Measurements from ENCODE around the gene MAGI1.

DNA sequence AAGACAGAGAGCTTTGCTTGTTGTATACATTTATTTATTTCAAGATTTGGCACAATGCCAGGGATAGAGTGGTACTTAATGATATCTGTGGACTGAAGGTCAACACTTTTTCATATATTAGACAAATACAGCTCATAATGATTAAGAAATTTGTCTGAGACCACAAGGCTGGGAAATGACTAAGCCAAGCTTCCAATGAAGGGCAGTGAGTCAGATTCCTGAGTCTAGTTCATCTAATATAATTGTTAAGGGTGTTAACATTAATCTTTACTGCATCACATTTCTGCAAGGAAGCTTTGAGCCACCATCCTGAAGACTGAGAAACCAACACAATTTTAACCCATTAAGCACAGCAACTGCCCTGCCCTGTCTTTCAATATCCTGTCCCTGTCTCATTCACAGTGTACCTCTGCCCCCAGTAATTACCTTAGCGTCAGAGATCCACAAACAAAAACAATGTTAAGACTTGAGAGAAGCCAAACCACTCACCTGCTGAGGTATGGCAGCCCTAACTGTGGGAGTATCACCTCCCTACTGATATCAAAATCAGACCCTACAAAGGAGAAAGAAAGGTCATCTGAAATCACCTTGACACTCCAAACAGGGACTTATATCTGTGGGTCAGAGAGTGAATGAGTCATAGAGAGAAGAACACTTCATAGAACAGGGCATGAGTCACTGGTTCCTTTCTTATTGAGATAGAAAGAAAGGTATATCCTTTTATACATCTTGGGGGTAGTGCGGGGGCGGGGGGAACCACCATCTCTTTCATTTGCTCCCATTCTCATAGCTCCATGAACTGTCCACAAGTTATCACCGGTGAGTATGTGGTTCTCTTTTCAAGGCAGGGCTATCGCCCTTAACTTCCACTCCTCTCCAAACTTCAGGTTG, 74.7 kb downstream of the MAGI1 start:
- TF ChIP-seq, protein P1, sequence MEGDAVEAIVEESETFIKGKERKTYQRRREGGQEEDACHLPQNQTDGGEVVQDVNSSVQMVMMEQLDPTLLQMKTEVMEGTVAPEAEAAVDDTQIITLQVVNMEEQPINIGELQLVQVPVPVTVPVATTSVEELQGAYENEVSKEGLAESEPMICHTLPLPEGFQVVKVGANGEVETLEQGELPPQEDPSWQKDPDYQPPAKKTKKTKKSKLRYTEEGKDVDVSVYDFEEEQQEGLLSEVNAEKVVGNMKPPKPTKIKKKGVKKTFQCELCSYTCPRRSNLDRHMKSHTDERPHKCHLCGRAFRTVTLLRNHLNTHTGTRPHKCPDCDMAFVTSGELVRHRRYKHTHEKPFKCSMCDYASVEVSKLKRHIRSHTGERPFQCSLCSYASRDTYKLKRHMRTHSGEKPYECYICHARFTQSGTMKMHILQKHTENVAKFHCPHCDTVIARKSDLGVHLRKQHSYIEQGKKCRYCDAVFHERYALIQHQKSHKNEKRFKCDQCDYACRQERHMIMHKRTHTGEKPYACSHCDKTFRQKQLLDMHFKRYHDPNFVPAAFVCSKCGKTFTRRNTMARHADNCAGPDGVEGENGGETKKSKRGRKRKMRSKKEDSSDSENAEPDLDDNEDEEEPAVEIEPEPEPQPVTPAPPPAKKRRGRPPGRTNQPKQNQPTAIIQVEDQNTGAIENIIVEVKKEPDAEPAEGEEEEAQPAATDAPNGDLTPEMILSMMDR (IDR thresholded peaks at IDR 0.05): no peak
- TF ChIP-seq ELF1 (IDR thresholded peaks at IDR 0.05): no peak
- TF ChIP-seq MEF2A (IDR thresholded peaks at IDR 0.05; ENCODE audit: borderline replicate concordance, low read depth): no peak
- TF ChIP-seq, protein P2, sequence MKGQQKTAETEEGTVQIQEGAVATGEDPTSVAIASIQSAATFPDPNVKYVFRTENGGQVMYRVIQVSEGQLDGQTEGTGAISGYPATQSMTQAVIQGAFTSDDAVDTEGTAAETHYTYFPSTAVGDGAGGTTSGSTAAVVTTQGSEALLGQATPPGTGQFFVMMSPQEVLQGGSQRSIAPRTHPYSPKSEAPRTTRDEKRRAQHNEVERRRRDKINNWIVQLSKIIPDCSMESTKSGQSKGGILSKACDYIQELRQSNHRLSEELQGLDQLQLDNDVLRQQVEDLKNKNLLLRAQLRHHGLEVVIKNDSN (IDR thresholded peaks at IDR 0.05; ENCODE audit: borderline replicate concordance, low read depth): no peak
- TF ChIP-seq MXI1 (IDR thresholded peaks at IDR 0.05; ENCODE audit: low read depth, low read length): no peak
- no peak for TF ChIP-seq TAF1 (IDR thresholded peaks at IDR 0.05; ENCODE audit: borderline replicate concordance, low read depth, low read length)
- TF ChIP-seq EZH2phosphoT487 (IDR thresholded peaks at IDR 0.05; ENCODE audit: borderline replicate concordance, low read depth): no peak
- TF ChIP-seq EP300 (IDR thresholded peaks at IDR 0.05; ENCODE audit: borderline replicate concordance in 1 of 2, low read depth in 1 of 2, low read length in 1 of 2): peak in 1 of 2 experiments; percentile 77; a peak in 1 of 4 replicates
- TF ChIP-seq NFIC (IDR thresholded peaks at IDR 0.05; ENCODE audit: borderline replicate concordance): peak; percentile 96
- peak; percentile 45; the same call in 1 of the 2 replicates for TF ChIP-seq POLR2AphosphoS5 (IDR thresholded peaks at IDR 0.05; ENCODE audit: low read depth, low read length)
- no peak; the same call in 1 of the 2 replicates for TF ChIP-seq SIN3A (IDR thresholded peaks at IDR 0.05; ENCODE audit: borderline replicate concordance, low read depth, low read length)
- TF ChIP-seq RFX5 (IDR thresholded peaks at IDR 0.05; ENCODE audit: low read length): no peak

All from SK-N-SH (cell line).